ENCODE measurements around the gene C9orf72. TPM values are rescaled to one million over a fixed set of nuclear protein-coding genes. Genes with fewer than 3 reads are reported as not detected.

The C9orf72 gene
- 10 to 100 TPM in 3 of 4 donors, 1 to 10 TPM in 1; 7.9 to 31.0 (median 15.0) TPM for total RNA-seq

GRCh38 chr9:27572918-27573633 is at the start of gene C9orf72:
Gene C9orf72, minus strand, starts transcription at chr9:27573481. Its CDS starts 6,361 bp downstream, at chr9:27567120.
- TF ChIP-seq CTCF (IDR thresholded peaks at IDR 0.05), result peak in 3 of 5 experiments; percentile 2 to 14 (median 7)
- no peak for TF ChIP-seq EP300 (IDR thresholded peaks at IDR 0.05; ENCODE audit: low read depth)
- TF ChIP-seq POLR2AphosphoS5 (IDR thresholded peaks at IDR 0.05), result peak; percentile 74 to 92 (median 87)
- TF ChIP-seq POLR2A (IDR thresholded peaks at IDR 0.05), result peak; percentile 86
- H3K9me3 ChIP-seq, result no peaks in the 10 kb centered on the region
- in situ Hi-C loops (cut with MboI; ENCODE audit: low pct_ligation_motif_present in 1 of 4, low pct_unique_long_range_greater_than_20kb in 1 of 4, low sequenced_read_pairs in 3 of 4) (loop anchor here in 1 of 4 donors (25.0 kb wide), 1 partner anchor 536 kb away; no protein-coding TSS in a partner anchor), intact Hi-C loops (cut with DNase I; ENCODE audit: low total_unique reads) (no loop called here)
- H3K4me1 ChIP-seq, result peaks cover 7 to 33% (median 9%) of the 10 kb centered on the region in 4 donors
- no peaks in the 10 kb centered on the region for H3K27me3 ChIP-seq
- peak within 1 kb of the TSS; percentile 95 to 99 (median 98) for H3K27ac ChIP-seq
- peak within 1 kb of the TSS; percentile 58 to 94 (median 76) for H3K4me3 ChIP-seq
- H3K36me3 ChIP-seq, result no peaks in the 10 kb centered on the region
- 1% methylated on average over 41 of the region's 72 CpGs; no CpG with 5 or more reads in 1 of the 2 donors for WGBS, 2 donors (ENCODE audit: low coverage in 1 of 2)
- peak; percentile 87 for DNase-seq

GRCh38 chr9:27622693-27623340 is 49.5 kb upstream of the C9orf72 start:
- peaks cover 0 to 18% (median 1%) of the 10 kb centered on the region in 4 donors for H3K4me1 ChIP-seq

GRCh38 chr9:27619743-27620142 is 46.5 kb upstream of the C9orf72 start:
- Histone ChIP-seq H3K9me3 (no peaks in the 10 kb centered on the region), H3K27me3 (no peaks in the 10 kb centered on the region), H3K27ac (no peak overlapping the region), H3K36me3 (no peaks in the 10 kb centered on the region), H3K4me1 (no peaks in the 10 kb centered on the region), H3K4me3 (no peak overlapping the region)
- intact Hi-C loops (cut with DNase I; ENCODE audit: low total_unique reads) (no loop called here), in situ Hi-C loops (cut with MboI; ENCODE audit: low pct_ligation_motif_present in 1 of 4, low pct_unique_long_range_greater_than_20kb in 1 of 4, low sequenced_read_pairs in 3 of 4) (no loop called here)
- WGBS, 2 donors (ENCODE audit: low coverage in 1 of 2), result 60 to 92% methylated on average over 2 to 6 of the region's 6 CpGs
- DNase-seq, result no peak
- TF ChIP-seq POLR2A (IDR thresholded peaks at IDR 0.05) (no peak), POLR2AphosphoS5 (IDR thresholded peaks at IDR 0.05) (no peak), EP300 (IDR thresholded peaks at IDR 0.05; ENCODE audit: low read depth) (no peak), CTCF (IDR thresholded peaks at IDR 0.05) (no peak)

More at GRCh38 chr9:27622693-27623340, 49.5 kb upstream of the C9orf72 start:
- H3K27me3 ChIP-seq, result no peaks in the 10 kb centered on the region
- H3K27ac ChIP-seq, result no peak overlapping the region
- 51 to 64% methylated on average over 5 of the region's 5 CpGs for WGBS, 2 donors (ENCODE audit: low coverage in 1 of 2)
- in situ Hi-C loops (cut with MboI; ENCODE audit: low pct_ligation_motif_present in 1 of 4, low pct_unique_long_range_greater_than_20kb in 1 of 4, low sequenced_read_pairs in 3 of 4) (no loop called here), intact Hi-C loops (cut with DNase I; ENCODE audit: low total_unique reads) (no loop called here)
- no peaks in the 10 kb centered on the region for H3K36me3 ChIP-seq
- TF ChIP-seq POLR2AphosphoS5 (IDR thresholded peaks at IDR 0.05), result no peak
- no peak for TF ChIP-seq EP300 (IDR thresholded peaks at IDR 0.05; ENCODE audit: low read depth)
- TF ChIP-seq POLR2A (IDR thresholded peaks at IDR 0.05), result no peak
- TF ChIP-seq CTCF (IDR thresholded peaks at IDR 0.05), result no peak
- no peak overlapping the region for H3K4me3 ChIP-seq
- no peak for DNase-seq
- no peaks in the 10 kb centered on the region for H3K9me3 ChIP-seq

GRCh38 chr9:27618066-27618465 is 44.8 kb upstream of the C9orf72 start:
- no peak for TF ChIP-seq EP300 (IDR thresholded peaks at IDR 0.05; ENCODE audit: low read depth)
- no peak for TF ChIP-seq CTCF (IDR thresholded peaks at IDR 0.05)
- no peak for TF ChIP-seq POLR2AphosphoS5 (IDR thresholded peaks at IDR 0.05)
- Histone ChIP-seq H3K9me3 (no peaks in the 10 kb centered on the region), H3K27ac (no peak overlapping the region), H3K36me3 (no peaks in the 10 kb centered on the region), H3K27me3 (no peaks in the 10 kb centered on the region), H3K4me1 (no peaks in the 10 kb centered on the region), H3K4me3 (no peak overlapping the region)
- intact Hi-C loops (cut with DNase I; ENCODE audit: low total_unique reads) (no loop called here), in situ Hi-C loops (cut with MboI; ENCODE audit: low pct_ligation_motif_present in 1 of 4, low pct_unique_long_range_greater_than_20kb in 1 of 4, low sequenced_read_pairs in 3 of 4) (no loop called here)
- DNase-seq, result no peak
- 68 to 85% methylated on average over 4 of the region's 4 CpGs for WGBS, 2 donors (ENCODE audit: low coverage in 1 of 2)
